Bone marrow (tissue), 2 donors: ENCODE measurements around the gene NUBP2.

ENCODE experiments used
- DNase-seq, 2 donors: peaks; one replicate each; lab custom pipeline; 2025; lab: John Stamatoyannopoulos, UW

Gene NUBP2, protein sequence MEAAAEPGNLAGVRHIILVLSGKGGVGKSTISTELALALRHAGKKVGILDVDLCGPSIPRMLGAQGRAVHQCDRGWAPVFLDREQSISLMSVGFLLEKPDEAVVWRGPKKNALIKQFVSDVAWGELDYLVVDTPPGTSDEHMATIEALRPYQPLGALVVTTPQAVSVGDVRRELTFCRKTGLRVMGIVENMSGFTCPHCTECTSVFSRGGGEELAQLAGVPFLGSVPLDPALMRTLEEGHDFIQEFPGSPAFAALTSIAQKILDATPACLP

DNA sequence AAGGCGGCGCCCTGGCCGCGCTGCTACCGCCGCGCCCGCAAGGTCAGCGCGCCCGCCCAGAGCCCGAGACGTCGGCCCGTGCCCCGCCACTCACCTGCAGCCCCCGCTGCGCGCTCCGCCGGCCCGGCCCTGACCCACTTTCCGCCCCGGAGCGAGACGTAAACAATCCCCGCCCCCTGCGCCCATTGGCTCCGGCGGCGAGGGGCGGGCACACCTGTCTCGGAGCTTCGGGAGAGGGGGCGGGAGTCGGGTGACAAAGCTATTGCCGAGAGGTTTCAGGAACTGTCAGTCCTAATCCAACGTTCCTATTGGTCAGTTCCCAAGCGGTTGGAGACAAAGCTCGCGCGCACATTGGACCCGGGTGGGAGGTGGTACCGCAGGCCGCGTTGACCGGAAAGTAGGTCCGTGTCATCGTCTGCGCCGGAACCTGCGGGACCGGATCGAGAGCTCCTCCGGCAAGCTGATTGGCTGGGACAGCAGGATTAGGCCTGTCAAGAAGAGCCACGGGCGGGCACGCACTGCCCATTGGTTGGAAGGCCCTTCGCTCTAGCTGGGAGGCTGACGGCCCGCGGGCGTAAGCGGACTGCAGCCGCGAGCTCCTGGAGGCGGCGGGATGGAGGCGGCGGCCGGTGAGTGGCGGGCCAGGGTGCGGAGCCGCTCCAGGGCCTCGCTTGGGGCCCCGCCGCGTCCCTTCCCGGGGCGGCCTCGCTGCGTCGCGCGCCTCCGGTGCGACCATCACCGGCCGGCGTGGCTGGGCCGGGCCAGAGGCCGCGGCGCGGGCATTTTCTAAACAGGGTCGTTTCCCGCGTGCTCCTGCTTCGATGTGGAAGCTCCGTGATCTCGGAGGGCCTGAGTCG lies at the start of gene NUBP2, which contains the start of gene SPSB3:
NUBP2 (plus strand) TSS at position 553 of the 857 bp plus-strand sequence; CDS start at position 614, 61 bp downstream.
SPSB3 (minus strand) TSS at position 164 of the 857 bp plus-strand sequence. CDS start 1,088 bp downstream, outside the sequence.
- peak; percentile 85 to 97 for DNase-seq

DNA sequence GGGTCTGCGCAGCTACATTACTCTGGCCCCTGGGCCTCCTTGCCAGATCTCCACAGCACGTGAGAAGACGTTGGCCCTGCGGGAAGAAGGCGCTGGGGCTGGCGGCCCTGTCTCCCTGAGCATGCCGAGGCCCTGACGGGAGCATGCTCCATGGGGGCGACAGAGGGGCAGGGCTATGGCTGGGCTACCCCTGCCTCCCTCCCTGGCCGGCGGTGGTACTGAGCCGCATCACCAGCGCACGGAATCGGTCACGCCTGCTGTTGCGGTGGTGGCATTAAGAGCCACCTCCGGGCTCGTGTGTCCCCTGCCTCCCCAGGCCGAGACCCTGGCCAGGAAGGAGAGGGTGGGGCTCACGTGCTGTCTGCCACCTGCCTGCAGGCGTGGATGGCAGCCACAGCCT lies 48.6 kb upstream of the NUBP2 start:
- no peak for DNase-seq

DNA sequence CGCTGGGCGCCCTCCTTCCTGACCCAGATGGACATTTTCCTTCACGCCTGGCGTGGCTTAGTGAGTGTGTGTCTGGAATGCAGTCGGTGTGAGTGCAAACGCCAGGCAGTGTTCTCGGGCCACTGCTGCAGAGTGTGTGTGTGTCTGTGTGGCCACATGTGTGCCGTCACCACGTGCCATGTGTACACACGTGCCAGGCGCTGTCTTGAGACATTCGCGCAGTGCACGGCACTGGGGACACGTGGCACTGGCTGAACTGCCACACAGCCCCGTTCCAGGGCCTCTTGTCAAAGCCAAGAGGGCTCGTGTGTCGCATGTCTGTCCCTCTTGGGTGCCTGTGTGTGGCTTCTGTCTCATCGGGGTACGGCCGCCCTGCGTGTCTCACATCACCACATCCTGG lies 47.9 kb upstream of the NUBP2 start:
- DNase-seq = no peak

DNA sequence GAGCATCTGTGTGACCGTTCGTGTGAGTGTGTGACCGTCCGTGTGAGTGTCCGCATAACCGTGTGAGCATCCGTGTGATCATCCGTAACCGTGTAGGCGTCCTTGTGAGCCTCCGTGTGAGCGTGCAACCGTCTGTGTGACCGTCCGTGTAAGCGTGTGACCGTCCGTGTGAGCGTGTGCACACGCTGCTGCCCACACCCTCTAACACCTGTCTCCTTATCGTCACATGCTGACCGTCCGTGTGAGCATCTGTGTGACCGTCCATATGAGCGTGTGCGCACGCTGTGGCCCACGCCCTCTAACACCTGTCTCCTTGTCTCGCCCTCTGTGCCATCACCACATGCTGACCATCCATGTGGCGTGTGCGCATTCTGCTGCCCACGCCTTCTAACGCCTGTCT lies 42.5 kb upstream of the NUBP2 start:
- no peak for DNase-seq

DNA sequence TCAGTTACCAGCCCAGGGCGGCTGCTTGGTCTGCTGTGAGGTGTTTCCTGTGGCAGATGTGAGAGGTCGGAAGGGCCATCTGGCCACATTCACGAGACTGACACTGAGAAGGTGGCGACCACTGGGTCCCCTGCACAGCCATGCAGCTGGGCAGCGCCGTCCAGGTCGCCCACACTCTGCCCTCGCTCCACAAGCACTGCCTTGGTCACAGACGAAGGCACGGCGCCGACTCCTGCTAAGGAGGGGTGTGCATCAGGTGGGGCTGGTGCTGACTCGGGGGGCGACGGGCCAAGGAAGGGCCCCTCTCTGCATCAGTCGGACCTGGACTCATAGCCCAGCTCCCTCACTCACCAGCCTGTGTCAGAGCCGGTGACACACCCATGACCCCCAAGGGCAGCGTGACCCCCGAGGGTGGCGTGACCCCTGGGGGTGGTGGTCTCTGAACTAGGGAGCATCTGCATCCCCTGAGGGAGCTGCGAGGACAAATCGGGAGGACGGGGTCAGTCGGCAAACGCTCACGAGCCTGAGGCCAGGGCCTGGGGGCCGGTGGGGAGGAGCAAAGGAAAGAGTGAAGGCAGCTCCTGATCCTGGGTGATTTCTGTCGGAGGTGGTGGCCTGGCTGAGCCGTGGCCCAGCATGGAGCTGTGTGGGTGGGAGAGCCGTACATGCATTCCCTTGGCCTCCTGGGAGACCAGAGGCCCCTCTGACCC lies 41.8 kb upstream of the NUBP2 start:
- DNase-seq = no peak

DNA sequence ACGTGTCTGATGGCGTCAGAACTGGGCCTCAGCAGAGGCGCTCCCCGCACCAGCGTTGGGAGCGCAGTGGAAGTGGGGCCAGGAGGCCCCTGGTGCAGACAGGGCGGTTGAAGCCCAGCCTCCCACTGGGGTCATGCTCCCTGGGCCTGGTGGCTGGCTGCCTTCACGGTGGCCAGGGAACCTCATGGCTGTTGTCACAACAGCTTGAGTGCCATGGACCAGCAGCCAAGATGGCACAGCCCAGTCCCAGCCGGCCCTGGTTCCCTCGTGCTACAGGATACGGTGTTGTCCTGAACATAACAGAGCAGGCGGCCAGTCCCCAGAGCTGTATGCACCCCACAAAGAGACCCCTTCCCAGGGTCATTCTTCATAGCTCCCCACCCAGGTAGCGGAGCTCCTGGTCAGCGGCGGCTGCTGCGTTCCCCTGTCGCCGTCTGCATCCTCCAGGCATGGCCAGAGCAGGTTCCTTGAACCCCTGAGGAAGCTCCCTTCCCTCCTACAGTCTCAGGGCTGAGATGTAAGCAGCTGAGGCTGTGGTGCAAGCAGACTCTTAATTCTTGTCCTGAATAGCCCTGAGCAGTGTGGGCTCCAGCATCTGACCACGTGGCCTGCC lies 41.1 kb upstream of the NUBP2 start:
- DNase-seq = no peak

DNA sequence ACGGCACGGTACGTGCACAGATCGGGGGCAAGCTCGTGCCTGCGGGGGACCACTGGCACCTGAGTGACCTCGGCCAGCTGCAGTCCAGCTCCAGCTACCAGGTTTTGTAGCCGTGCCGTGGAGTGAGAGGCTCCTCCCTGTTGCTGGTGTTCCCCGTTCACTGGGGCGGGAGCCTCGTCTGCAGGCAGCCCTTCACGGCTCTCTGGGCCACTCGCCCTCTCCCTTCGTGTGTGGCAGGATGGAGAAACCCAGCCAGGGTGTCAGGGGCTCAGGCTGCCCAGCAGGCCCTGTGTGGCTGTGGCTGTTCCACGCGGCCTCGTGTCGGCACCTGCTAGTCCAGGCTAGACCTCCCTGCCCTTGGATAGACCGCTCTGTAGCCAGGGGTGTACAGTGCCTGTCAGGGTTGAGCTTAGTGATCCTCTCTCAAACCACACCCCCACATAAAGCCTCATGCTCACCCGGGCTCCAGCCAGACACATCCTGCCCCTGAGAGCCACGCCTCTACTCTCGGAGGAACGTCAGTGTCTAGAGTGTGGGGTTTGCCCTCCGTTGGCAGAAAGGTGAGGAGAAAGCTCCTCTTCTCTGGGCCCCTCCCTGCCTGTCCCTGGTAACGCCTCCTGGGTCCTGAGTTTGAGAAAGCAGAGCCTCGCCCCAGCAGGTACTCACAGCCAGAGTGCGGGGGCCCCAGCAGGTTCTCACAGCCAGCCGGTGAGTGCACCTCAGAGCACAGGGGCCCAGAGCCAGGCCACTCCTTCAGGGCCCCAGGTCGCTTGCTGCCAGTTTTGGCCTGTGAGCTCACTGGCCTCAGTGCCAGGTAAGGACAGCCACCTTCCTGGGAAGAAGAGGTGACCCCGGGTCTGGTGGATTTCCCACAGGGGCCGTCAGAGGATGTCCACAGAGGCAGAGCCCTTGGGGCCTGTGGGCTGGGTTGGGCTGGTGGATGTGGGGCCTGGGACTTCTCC lies 39.1 kb upstream of the NUBP2 start:
- DNase-seq = no peak

DNA sequence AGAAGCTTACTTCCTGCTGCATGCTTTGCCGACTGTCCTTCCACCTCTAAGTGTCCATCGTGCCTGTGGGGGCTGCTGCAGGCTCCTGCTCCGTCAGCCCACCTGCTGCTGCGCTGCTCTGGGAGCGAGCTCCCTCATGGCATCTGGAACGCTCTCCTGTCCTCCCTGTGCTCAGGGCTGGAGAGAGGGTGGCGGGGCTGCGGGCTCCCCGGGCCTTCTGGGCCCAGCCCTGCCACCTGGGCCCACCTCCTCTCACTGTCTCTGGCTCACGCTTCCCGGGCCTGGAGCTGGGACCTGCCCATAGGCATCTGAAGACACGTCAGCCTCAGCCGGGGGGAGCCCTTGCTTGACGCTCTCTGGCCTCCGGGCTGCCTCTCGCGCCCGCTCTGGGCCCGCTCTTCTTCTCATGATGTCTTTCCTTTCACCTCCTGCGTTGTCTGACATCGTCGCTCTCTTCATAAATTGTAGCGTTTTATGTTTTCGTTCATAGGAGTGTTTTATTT lies 38.4 kb upstream of the NUBP2 start:
- DNase-seq = no peak

DNA sequence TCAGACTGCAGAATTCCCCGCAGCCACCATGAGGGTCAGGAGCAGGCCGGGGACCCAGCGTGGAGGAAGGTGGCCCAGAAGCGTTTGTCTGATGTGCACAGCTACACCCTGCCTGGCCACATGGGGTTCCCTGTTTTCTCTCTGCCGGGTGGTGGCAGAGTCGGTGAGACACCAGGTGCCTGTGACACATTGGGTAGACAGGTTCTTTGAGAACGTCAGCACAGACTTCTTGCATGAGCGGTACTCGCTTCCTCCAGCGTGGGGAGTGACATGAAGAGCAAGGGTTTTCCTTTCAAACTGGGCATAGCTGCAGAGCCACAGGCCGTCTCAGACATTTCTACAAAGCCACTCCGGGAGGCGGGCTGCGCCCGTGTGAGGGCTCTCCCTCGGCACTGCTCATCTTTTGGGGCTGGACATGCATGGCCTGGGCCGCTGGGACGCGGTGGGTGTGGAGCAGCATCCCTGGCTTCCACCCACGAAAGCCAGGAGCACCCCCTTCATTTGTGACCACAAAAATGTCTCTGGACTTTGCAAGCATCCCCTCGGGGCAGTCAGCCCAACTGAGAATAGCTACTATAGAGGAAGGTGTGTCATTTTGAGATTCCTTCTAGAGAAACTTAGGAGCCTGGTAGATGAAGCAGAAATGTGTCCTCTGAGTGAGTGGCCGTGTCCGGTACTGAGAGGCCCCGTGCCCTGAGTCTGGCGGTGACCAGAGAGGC lies 37.4 kb upstream of the NUBP2 start:
- no peak for DNase-seq

DNA sequence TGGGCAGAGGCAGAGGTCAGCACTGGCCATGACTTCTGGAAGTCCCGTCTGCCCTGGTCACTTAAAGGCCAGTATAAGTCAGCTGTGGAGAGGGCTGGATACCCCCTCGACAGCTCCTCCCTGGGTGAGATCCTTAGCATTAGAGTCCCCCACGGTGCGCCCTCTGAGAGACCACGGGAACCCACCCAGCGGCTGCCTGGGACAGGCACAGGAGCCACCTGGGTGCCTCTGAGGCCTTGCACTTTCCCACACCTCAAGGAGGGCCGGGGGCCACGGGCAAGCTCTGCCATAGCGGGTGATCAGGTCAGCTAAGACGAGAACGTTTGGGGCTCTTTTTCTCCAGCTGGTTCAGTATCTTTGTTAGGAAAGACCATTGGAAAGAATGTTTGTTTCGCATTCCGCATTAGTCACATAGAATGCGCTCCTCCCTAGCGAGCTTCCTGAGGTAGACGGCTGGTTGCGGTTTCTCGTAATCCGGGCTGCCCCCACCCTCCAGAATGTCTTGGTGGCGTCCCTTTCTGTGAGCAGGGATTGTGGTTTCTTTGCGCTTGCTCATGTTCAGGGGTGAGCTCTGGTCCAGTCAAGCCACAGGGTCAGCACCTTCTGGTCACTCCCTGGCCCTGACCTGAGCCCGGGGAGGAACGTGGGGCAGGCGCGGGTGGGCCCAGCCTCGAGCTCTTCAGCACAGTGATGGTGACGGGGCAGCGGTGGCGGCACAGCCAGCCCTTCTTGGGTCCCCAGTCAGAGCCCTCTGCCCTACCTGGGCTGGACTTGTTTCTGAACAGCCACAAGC lies 36.7 kb upstream of the NUBP2 start:
- no peak for DNase-seq

DNA sequence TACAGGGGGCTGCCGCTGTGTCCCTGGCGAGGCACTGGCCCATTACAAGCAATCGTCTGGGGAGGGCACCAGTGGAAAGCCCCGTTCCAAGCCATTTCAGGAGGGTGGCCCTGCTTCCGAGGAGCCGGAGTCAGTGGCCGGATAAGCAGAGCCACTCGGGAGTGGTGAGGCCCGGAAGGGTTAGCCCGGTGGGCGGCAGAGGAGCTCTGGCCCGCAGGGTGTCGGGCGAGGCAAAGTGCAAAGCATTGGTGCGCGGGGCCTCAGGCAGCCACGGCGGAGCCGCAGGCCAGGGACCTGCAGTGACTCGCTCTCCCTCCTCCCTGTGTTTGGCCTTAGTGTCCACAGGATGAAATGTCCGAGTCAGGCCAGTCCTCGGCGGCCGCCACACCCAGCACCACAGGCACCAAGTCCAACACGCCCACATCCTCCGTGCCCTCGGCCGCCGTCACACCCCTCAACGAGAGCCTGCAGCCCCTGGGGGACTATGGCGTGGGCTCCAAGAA lies 36.0 kb upstream of the NUBP2 start:
- DNase-seq = no peak

DNA sequence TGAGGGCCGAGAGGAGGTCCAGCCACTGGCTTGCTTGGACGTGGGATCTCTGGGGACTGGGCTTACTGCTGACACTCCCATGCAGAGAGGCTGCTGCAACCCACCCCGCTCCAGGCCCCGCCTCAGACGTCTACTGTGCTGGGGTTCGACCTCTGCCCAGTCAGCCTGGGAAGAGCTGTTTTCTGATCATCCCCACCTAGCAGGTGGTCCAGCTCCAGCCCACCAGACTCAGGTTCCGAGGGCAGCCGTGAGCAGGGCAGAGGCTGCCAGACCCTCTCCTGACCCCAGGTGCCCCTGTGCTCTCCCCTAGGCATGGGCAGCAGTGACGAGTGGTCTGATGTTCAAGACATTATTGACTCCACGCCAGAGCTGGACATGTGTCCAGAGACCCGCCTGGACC lies 34.8 kb upstream of the NUBP2 start:
- DNase-seq = no peak

DNA sequence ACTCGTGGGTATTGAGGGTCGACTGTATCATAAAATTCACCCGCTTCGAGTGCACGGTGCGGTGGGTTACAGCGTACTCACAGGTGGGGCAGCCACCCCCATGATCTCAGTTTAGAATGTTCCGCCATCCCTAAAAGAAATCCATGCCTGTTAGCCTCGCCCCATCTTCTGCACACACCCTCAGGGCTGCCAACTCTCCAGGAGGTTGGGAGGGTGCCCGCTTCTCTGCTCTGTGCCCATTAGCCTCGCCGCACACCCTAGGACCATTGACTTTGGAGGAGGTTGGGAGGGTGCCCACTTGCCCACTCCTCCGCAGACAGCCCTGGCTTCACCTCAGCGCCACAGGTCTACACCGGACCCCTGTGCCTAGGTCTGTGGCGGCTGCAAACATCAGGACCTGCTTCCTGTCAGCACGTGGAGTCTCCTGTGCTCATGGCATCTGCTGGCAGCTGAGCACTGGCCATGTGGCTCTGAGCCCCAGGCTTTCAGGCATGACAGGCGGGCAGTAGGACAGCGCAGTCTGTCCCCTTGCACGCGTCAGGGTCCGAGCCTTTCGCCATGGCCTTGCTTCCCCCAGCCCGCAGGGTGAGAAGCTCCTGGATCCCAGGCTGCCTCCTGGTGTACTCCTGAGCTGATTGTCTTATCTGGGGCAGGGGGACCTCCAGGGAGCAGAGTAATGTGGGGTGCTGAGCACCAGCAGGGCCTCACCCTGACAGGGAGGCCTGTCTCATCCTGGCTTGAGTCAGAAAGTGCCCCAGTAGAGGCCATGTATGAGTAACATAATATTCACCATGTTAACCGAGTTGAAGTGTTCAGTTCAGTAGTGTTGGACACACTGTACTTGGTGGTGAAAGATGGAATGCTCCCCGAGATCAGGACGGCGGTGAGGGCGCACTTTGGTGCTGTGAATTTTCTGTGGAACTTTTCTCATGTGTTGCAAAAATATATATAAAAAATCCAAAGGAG lies 33.3 kb upstream of the NUBP2 start:
- no peak for DNase-seq

DNA sequence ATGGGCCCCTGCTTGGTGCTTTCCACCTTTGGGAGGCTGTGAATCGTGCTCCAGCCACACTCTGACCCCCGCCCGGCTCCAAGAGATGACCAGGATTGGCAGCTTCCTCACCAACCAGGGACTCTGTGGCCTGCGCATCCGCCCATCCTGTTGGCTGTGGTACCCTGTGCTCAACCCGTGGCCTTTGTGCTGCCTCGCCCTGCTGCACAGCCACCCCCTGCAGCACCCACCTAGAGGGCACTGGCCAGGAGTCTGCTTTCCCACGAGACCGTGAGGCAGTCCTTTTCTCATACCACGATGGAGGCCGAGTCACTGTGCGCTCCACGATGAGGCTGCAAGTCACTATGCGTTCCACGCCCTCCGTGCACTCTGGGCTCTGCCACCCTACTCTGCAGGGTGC lies 30.8 kb upstream of the NUBP2 start:
- no peak for DNase-seq

DNA sequence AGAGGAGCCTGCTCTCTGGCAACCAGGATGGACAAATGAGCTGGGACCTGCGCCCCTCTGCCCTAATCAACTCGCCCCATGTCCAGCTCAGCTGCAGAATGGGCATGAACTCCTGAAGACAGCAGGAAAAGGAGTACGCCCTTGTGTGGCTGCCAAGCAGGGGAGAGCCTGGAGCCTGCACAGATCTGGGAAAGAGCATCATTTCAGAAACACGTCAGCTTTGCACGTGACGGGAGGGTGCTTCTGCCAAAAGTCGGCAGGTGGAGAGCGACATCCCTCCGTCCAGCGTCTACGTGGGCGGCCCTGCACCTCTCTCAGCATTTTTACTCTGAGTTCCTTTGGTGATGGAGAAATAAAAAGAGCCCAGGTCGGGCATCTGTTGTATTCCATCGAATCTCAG lies 29.9 kb upstream of the NUBP2 start:
- no peak for DNase-seq

DNA sequence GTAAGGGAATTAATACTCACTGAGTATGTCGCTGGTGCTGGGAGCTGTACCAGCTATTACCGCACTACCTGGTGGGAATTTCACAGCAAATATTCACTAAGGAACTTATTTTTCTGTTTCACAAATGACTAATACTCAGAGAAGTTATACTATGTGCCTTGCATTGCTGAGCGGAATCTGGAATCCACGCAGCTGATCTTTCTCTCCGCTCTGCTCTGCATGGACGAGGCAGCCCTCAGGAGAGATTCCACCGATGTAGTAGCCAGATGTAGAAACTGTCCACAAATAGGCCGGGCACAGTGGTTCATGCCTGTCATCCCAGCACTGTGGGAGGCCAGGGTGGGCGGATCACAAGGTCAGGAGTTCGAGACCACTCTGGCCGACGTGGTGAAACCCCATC lies 28.6 kb upstream of the NUBP2 start:
- no peak for DNase-seq

DNA sequence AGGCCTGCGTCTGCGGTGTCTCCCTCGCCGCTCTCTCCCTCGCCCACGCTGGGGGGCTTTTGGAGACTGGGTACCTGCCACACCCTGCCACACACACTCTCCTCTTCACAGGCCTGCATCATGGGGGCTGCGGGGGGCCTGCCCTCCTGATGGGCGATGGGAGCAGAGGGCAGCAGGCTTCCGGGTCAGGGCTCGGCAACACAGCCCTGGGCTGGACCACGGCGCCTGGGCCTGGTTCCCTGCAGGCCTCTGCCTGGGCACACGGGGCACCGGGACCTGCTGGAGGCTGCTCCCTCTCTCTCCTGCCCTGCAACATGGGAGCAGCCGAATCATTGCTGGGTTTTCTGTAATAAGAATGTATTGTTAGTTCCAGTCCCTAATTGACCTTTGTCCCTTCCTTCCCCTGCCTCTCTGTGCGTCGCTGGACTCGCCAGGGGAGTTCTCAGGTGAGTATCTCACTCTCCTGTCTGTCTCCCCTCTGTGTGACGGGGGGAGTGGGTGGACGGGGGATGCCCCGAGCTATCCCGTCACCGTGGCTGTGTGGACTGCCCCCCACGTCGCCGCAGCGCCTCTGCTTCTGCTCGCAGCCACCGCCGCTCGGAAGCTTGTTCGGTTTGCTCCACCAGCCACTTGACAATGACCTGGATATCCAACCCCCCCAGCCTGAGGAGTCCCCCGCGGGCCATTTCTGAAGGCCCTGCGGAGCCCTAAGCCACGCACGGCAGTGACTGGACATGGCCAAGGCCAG lies 24.9 kb upstream of the NUBP2 start:
- no peak for DNase-seq
